Umbilical cord (tissue), 2 donors: Measurements from ENCODE around the gene MAGI1. TPM values are rescaled to one million over a fixed set of nuclear protein-coding genes. Genes with fewer than 3 reads are reported as not detected.
"Not testable (repeated sequence)": the region's sequence is repeated elsewhere in the genome, so short reads cannot be mapped to it uniquely, and the experiment has no call there.

Source experiments
- DNase-seq: peaks from one replicate; pipeline ENCODE4 v3.0.0-alpha.2; 2015; ENCODE audit warnings: low spot score
- total RNA-seq: library from RNA; depleted of rRNA; stranded (reverse); fragments of >200 nt; gene quantifications from one replicate; pipeline ENCODE4 v1.2.3, GENCODE V29; 2014; ENCODE audit warnings: low replicate concordance; ENCODE audit not compliant: insufficient read depth

MAGI1 gene
- total RNA-seq, 1 donor from 2014 or later = 34.7 TPM

- no peak for DNase-seq
Observed at GRCh38 chr3:65758438-65758837, 280.3 kb downstream of the MAGI1 start.

GRCh38 chr3:65752636-65753035, 286.1 kb downstream of the MAGI1 start:
- peak; percentile 82 for DNase-seq

GRCh38 chr3:65751123-65751700, 287.5 kb downstream of the MAGI1 start:
- peak; percentile 55 for DNase-seq

- no peak for DNase-seq
Observed at GRCh38 chr3:65749066-65749465, 289.7 kb downstream of the MAGI1 start.

- DNase-seq = peak; percentile 50
Observed at GRCh38 chr3:65748326-65748725, 290.4 kb downstream of the MAGI1 start.

GRCh38 chr3:65746848-65747247, 291.9 kb downstream of the MAGI1 start:
- no peak for DNase-seq

GRCh38 chr3:65745306-65745705, 293.4 kb downstream of the MAGI1 start:
- no peak for DNase-seq

- DNase-seq = no peak
Observed at GRCh38 chr3:65742914-65743313, 295.8 kb downstream of the MAGI1 start.

GRCh38 chr3:65741540-65741939, 297.2 kb downstream of the MAGI1 start:
- DNase-seq = no peak

GRCh38 chr3:65739901-65740541, 298.7 kb downstream of the MAGI1 start:
- DNase-seq = no peak

GRCh38 chr3:65734792-65735191, 303.9 kb downstream of the MAGI1 start:
- no peak for DNase-seq

- no peak for DNase-seq
Observed at GRCh38 chr3:65734382-65734781, 304.3 kb downstream of the MAGI1 start.

GRCh38 chr3:65733459-65733858, 305.3 kb downstream of the MAGI1 start:
- DNase-seq = peak; percentile 53

GRCh38 chr3:65732051-65732935, 306.4 kb downstream of the MAGI1 start:
- peak; percentile 94 for DNase-seq

GRCh38 chr3:65730449-65730848, 308.3 kb downstream of the MAGI1 start:
- no peak for DNase-seq

- DNase-seq = peak; percentile 85
Observed at GRCh38 chr3:65729973-65730372, 308.7 kb downstream of the MAGI1 start.

- peak; percentile 93 for DNase-seq
Observed at GRCh38 chr3:65729555-65729954, 309.2 kb downstream of the MAGI1 start.

- DNase-seq = no peak
Observed at GRCh38 chr3:65728138-65728537, 310.6 kb downstream of the MAGI1 start.

GRCh38 chr3:65723985-65724384, 314.7 kb downstream of the MAGI1 start:
- no peak for DNase-seq

- DNase-seq = no peak
Observed at GRCh38 chr3:65723011-65723410, 315.7 kb downstream of the MAGI1 start.

- no peak for DNase-seq
Observed at GRCh38 chr3:65720989-65721737, 317.6 kb downstream of the MAGI1 start.

GRCh38 chr3:65719639-65720038, 319.1 kb downstream of the MAGI1 start:
- not testable (repeated sequence) for DNase-seq
